PC-3 (cell line): ENCODE data around the gene SMC1A. TPM values are rescaled to one million over a fixed set of nuclear protein-coding genes. Genes with fewer than 3 reads are reported as not detected.

Experiments
- ATAC-seq: fragments of 200-7000 bp; cut with Tn5 transposase; 2 replicates; pipeline ENCODE4 v1.9.1; 2020; ENCODE audit warnings: mild to moderate bottlenecking, moderate library complexity
- BruUV-seq: library from RNA; stranded (reverse); fragments of 400-500 nt; replicated peaks from 2 replicates; lab custom pipeline; 2021; lab: Mats Ljungman, UMichigan
- CTCF ChIA-PET: fragments of 300-600 bp; sonication (Branson Sonifier 250); formaldehyde crosslinking; loops from one replicate; lab custom pipeline; 2022; ENCODE audit warnings: antibody characterized with exemption; lab: Charles Lee
- POLR2A ChIA-PET: fragments of 300-600 bp; sonication (Branson Sonifier 250); formaldehyde crosslinking; loops from one replicate; lab custom pipeline; 2022; ENCODE audit warnings: antibody characterized with exemption; ENCODE audit not compliant: unreplicated experiment; lab: Charles Lee
- DNase-seq: peaks from one replicate; pipeline ENCODE4 v3.0.0-alpha.2; 2015
- H2AFZ ChIP-seq: fragments of 300-600 bp; sonication (generic); 2 replicates; pipeline ENCODE4 v1.6.0; 2016; ENCODE audit warnings: antibody characterized with exemption, low read length
- H3F3A ChIP-seq: fragments of 300-600 bp; sonication (generic); one replicate; pipeline ENCODE4 v1.6.0; 2017; ENCODE audit warnings: antibody characterized with exemption, low read length, control low read depth, mild to moderate bottlenecking; ENCODE audit not compliant: unreplicated experiment
- H3K27ac ChIP-seq: fragments of 300-600 bp; sonication (generic); 2 replicates; pipeline ENCODE4 v1.5.1; 2016; ENCODE audit warnings: mild to moderate bottlenecking, low read length
- H3K27me3 ChIP-seq: fragments of 300-600 bp; sonication (generic); 2 replicates; pipeline ENCODE4 v1.6.1; 2016; ENCODE audit warnings: low read length, mixed read lengths
- H3K36me3 ChIP-seq: fragments of 300-600 bp; sonication (generic); 2 replicates; pipeline ENCODE4 v1.6.1; 2016; ENCODE audit warnings: low read depth, mixed run types, low read length, mixed read lengths
- H3K4me1 ChIP-seq: fragments of 300-600 bp; sonication (generic); 2 replicates; pipeline ENCODE4 v1.5.1; 2016; ENCODE audit warnings: low read length; ENCODE audit not compliant: insufficient read depth
- H3K4me2 ChIP-seq: fragments of 300-600 bp; sonication (generic); 2 replicates; pipeline ENCODE4 v1.6.0; 2016; ENCODE audit warnings: low read length
- H3K4me3 ChIP-seq: fragments of 300-600 bp; sonication (generic); 2 replicates; pipeline ENCODE4 v1.5.1; 2016; ENCODE audit warnings: mild to moderate bottlenecking, low read length, mixed read lengths
- H3K79me2 ChIP-seq: fragments of 300-600 bp; sonication (generic); 2 replicates; pipeline ENCODE4 v1.6.1; 2017; ENCODE audit warnings: low read length, mixed read lengths
- H3K9ac ChIP-seq: fragments of 300-600 bp; sonication (generic); 2 replicates; pipeline ENCODE4 v1.6.0; 2016; ENCODE audit warnings: mild to moderate bottlenecking, low read length
- H3K9me2 ChIP-seq: fragments of 300-600 bp; sonication (generic); replicated peaks from 2 replicates; pipeline ENCODE4 v1.6.1; 2016; ENCODE audit warnings: mixed run types, low read length, mixed read lengths
- H3K9me3 ChIP-seq: fragments of 300-600 bp; sonication (generic); 2 replicates; pipeline ENCODE4 v1.6.1; 2016; ENCODE audit warnings: low read length, mixed read lengths
- H4K20me1 ChIP-seq: fragments of 300-600 bp; sonication (generic); 2 replicates; pipeline ENCODE4 v1.6.1; 2016; ENCODE audit warnings: low read length, mixed read lengths
- EZH2 ChIP-seq: fragments of 300-600 bp; sonication (generic); IDR thresholded peaks from one replicate; pipeline ENCODE4 v1.6.1; 2017; ENCODE audit warnings: antibody characterized with exemption, mild to moderate bottlenecking, low read length; ENCODE audit not compliant: unreplicated experiment
- EZH2phosphoT487 ChIP-seq: fragments of 300-600 bp; sonication (generic); IDR thresholded peaks from 2 replicates; pipeline ENCODE4 v1.6.1; 2018; ENCODE audit warnings: mild to moderate bottlenecking, antibody characterized with exemption, low read length, borderline replicate concordance
- intact Hi-C: fragments of 100-400 bp; cut with micrococcal nuclease; formaldehyde crosslinking; loops from 2 replicates; pipeline ENCODE4 v1.9.0; 2023
- total RNA-seq: library from RNA; depleted of rRNA; stranded (reverse); fragments of >200 nt; gene quantifications from 2 replicates; pipeline ENCODE4 v1.2.3, GENCODE V29; 2014
- TF ChIP-seq, protein P1 (sequence below): fragments of 300-600 bp; sonication (generic); conservative IDR thresholded peaks from 2 replicates; pipeline ENCODE4 v1.5.1; 2017; ENCODE audit warnings: antibody characterized with exemption, low read depth, mild to moderate bottlenecking, low read length

The SMC1A gene
- total RNA-seq, 1 experiment from 2014 or later, result 47.6 TPM

DNA sequence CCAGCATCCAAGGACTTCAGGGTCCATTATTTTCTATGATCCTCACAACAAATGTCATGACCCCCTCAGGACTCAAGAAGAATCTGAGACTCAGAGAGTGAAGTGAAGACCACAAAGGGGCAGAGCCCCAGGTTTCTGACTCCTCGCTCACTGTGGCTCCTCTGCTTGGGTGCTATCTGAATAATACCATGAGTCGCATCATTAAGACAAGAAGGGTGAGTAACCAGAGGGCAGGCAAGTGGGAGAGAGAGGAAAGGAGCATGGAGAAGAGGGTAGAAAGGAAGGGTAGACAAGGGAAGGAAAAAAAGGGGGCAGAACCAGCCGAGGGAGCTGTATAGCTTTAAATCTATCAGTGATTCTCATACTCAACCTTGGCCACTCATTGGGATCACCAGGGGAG, 27.2 kb upstream of the SMC1A start:
- TF ChIP-seq EZH2, result no peak
- TF ChIP-seq, protein P1, sequence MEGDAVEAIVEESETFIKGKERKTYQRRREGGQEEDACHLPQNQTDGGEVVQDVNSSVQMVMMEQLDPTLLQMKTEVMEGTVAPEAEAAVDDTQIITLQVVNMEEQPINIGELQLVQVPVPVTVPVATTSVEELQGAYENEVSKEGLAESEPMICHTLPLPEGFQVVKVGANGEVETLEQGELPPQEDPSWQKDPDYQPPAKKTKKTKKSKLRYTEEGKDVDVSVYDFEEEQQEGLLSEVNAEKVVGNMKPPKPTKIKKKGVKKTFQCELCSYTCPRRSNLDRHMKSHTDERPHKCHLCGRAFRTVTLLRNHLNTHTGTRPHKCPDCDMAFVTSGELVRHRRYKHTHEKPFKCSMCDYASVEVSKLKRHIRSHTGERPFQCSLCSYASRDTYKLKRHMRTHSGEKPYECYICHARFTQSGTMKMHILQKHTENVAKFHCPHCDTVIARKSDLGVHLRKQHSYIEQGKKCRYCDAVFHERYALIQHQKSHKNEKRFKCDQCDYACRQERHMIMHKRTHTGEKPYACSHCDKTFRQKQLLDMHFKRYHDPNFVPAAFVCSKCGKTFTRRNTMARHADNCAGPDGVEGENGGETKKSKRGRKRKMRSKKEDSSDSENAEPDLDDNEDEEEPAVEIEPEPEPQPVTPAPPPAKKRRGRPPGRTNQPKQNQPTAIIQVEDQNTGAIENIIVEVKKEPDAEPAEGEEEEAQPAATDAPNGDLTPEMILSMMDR, result no peak
- no peak for DNase-seq
- H3K4me1 ChIP-seq, result no peaks in the 10 kb centered on the region
- POLR2A ChIA-PET, result no interaction called here
- intact Hi-C loops, result no loop called here
- no peak for ATAC-seq
- H3K36me3 ChIP-seq, result no peaks in the 10 kb centered on the region
- no peak overlapping the region for H3K9ac ChIP-seq
- no peaks in the 10 kb centered on the region for H3K9me2 ChIP-seq
- H2AFZ ChIP-seq, result no peak overlapping the region
- no peaks in the 10 kb centered on the region for H3K79me2 ChIP-seq
- H3K27ac ChIP-seq, result no peak overlapping the region
- CTCF ChIA-PET, result no interaction called here
- H3F3A ChIP-seq, result no peaks in the 10 kb centered on the region
- no peaks in the 10 kb centered on the region for H4K20me1 ChIP-seq
- H3K9me3 ChIP-seq, result no peaks in the 10 kb centered on the region
- no peak overlapping the region for H3K4me2 ChIP-seq
- no peak overlapping the region for H3K4me3 ChIP-seq
- no TSS peak for BruUV-seq
- no peaks in the 10 kb centered on the region for H3K27me3 ChIP-seq

DNA sequence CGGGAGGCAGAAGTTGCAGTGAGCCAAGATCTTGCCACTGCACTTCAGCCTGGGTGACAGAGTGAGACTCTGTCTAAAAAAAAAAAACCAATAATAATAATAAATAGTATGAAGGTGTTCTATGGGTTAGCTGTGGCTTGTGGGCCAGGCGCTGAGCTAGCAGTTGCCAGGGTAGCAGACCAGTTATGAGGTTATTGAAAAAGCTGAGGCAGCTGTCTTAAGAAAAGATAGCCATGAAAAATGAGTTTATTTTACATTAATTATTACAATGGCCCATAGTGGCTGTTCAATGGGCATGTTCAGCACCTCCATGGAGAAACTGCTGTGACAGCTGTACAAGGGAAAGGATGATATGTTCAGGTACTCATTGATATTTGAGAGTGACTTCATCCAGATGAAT, 25.0 kb upstream of the SMC1A start:
- Histone ChIP-seq H3K36me3 (no peaks in the 10 kb centered on the region), H3F3A (no peaks in the 10 kb centered on the region), H2AFZ (no peak overlapping the region), H3K9me2 (no peaks in the 10 kb centered on the region), H3K4me3 (no peak overlapping the region), H4K20me1 (no peaks in the 10 kb centered on the region), H3K27ac (no peak overlapping the region), H3K4me1 (no peaks in the 10 kb centered on the region), H3K27me3 (no peaks in the 10 kb centered on the region), H3K9me3 (no peaks in the 10 kb centered on the region), H3K79me2 (no peaks in the 10 kb centered on the region), H3K9ac (no peak overlapping the region), H3K4me2 (no peak overlapping the region)
- DNase-seq, result no peak
- intact Hi-C loops, result no loop called here
- POLR2A ChIA-PET, result no interaction called here
- no peak for TF ChIP-seq EZH2
- TF ChIP-seq, protein P1, result no peak
- TF ChIP-seq EZH2phosphoT487, result no peak
- no TSS peak for BruUV-seq
- no peak for ATAC-seq
- CTCF ChIA-PET, result no interaction called here

DNA sequence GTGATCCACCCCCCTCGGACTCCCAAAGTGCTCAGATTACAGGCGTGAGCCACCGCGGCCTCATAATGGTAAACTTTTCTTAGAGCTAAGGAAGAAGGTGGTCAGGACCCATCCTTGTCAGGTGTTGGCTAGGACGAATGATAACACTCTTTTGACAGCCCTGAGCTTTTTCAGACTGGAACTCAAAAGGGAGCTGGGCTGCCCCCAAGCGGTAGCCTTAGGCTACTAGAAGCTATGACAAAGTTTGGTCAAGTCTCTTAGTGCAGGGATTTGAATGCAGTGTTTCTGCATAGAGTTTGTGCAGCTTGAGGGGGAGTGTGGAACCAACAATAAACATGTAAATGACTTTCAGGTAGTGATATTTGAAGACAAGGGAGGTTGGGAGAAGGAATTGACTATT, 23.5 kb upstream of the SMC1A start:
- H3K4me1 ChIP-seq, result peaks cover 4% of the 10 kb centered on the region; the same call in 1 of the 2 replicates
- no TSS peak for BruUV-seq
- H3F3A ChIP-seq, result no peaks in the 10 kb centered on the region
- H3K9ac ChIP-seq, result no peak overlapping the region
- POLR2A ChIA-PET, result interaction anchor here (0.6 kb wide), 1 partner anchor 26 kb away, joined by 3 read pairs; no protein-coding TSS in a partner anchor
- no peak overlapping the region for H3K4me3 ChIP-seq
- intact Hi-C loops, result no loop called here
- no peaks in the 10 kb centered on the region for H3K79me2 ChIP-seq
- no peaks in the 10 kb centered on the region for H4K20me1 ChIP-seq
- no peak for TF ChIP-seq EZH2
- TF ChIP-seq, protein P1, result peak; percentile 73
- no peaks in the 10 kb centered on the region for H3K9me3 ChIP-seq
- no peaks in the 10 kb centered on the region for H3K27me3 ChIP-seq
- no peak overlapping the region for H3K4me2 ChIP-seq
- H3K9me2 ChIP-seq, result no peaks in the 10 kb centered on the region
- DNase-seq (peak; percentile 64), ATAC-seq (peak; percentile 33; the same call in 1 of the 2 replicates)
- H2AFZ ChIP-seq, result no peak overlapping the region
- H3K27ac ChIP-seq, result no peak overlapping the region
- no peaks in the 10 kb centered on the region for H3K36me3 ChIP-seq
- CTCF ChIA-PET, result interaction anchor here (0.6 to 1.3 kb wide), 5 partner anchors 9 to 133 kb away, joined by 3 to 8 read pairs (median 5); partner anchors contain the start of genes RIBC1 and SMC1A
